Non-pigmented ciliary epithelial cell (primary cell): ENCODE measurements around the gene GRK3.
"Not testable (repeated sequence)": the region's sequence is repeated elsewhere in the genome, so short reads cannot be mapped to it uniquely, and the experiment has no call there.

Experiments
- DNase-seq: peaks from one replicate; pipeline ENCODE4 v3.0.0-alpha.2; 2010; ENCODE audit warnings: low read depth

The GRK3 gene

GRCh38 chr22:25551396-25551795, 13.1 kb upstream of the GRK3 start:
- no peak for DNase-seq

- DNase-seq = peak; percentile 18
Observed at GRCh38 chr22:25552405-25552804, 12.1 kb upstream of the GRK3 start.

GRCh38 chr22:25553131-25553530, 11.3 kb upstream of the GRK3 start:
- DNase-seq = no peak

- DNase-seq = no peak
Observed at GRCh38 chr22:25554238-25554671, 10.2 kb upstream of the GRK3 start.

GRCh38 chr22:25554689-25555088, 9.8 kb upstream of the GRK3 start:
- no peak for DNase-seq

GRCh38 chr22:25555586-25555985, 8.9 kb upstream of the GRK3 start:
- DNase-seq = no peak

GRCh38 chr22:25557218-25557617, 7.3 kb upstream of the GRK3 start:
- no peak for DNase-seq

GRCh38 chr22:25558341-25558740, 6.1 kb upstream of the GRK3 start:
- DNase-seq = no peak

GRCh38 chr22:25559910-25560309, 4.6 kb upstream of the GRK3 start:
- not testable (repeated sequence) for DNase-seq

- DNase-seq = not testable (repeated sequence)
Observed at GRCh38 chr22:25561182-25561581, 3.3 kb upstream of the GRK3 start.

- not testable (repeated sequence) for DNase-seq
Observed at GRCh38 chr22:25561927-25562326, 2.5 kb upstream of the GRK3 start.

- not testable (repeated sequence) for DNase-seq
Observed at GRCh38 chr22:25562966-25563760, 1.3 kb upstream of the GRK3 start.

- no peak for DNase-seq
Observed at GRCh38 chr22:25563761-25564319, 635 bp upstream of the GRK3 start.

GRCh38 chr22:25564979-25565677, 653 bp downstream of the GRK3 start:
- DNase-seq = no peak

GRCh38 chr22:25566186-25566897, 1.9 kb downstream of the GRK3 start:
- DNase-seq = no peak

- no peak for DNase-seq
Observed at GRCh38 chr22:25566898-25567235, 2.4 kb downstream of the GRK3 start.

GRCh38 chr22:25567251-25567675, 2.8 kb downstream of the GRK3 start:
- no peak for DNase-seq

GRCh38 chr22:25568066-25568465, 3.6 kb downstream of the GRK3 start:
- DNase-seq = not testable (repeated sequence)

GRCh38 chr22:25569361-25569760, 4.9 kb downstream of the GRK3 start:
- no peak for DNase-seq

- DNase-seq = no peak
Observed at GRCh38 chr22:25569983-25570382, 5.5 kb downstream of the GRK3 start.

GRCh38 chr22:25570486-25570885, 6.0 kb downstream of the GRK3 start:
- no peak for DNase-seq

- DNase-seq = not testable (repeated sequence)
Observed at GRCh38 chr22:25571969-25572707, 7.7 kb downstream of the GRK3 start.
